Activated CD4-positive, CD25-positive, alpha-beta regulatory T cell (primary cell): ENCODE measurements around the gene MMP15.
"Not testable (repeated sequence)": the region's sequence is repeated elsewhere in the genome, so short reads cannot be mapped to it uniquely, and the experiment has no call there.

Source experiments
- DNase-seq, 4 experiments: peaks; one replicate each; lab custom pipeline; 2025; lab: John Stamatoyannopoulos, UW

Gene MMP15

DNA sequence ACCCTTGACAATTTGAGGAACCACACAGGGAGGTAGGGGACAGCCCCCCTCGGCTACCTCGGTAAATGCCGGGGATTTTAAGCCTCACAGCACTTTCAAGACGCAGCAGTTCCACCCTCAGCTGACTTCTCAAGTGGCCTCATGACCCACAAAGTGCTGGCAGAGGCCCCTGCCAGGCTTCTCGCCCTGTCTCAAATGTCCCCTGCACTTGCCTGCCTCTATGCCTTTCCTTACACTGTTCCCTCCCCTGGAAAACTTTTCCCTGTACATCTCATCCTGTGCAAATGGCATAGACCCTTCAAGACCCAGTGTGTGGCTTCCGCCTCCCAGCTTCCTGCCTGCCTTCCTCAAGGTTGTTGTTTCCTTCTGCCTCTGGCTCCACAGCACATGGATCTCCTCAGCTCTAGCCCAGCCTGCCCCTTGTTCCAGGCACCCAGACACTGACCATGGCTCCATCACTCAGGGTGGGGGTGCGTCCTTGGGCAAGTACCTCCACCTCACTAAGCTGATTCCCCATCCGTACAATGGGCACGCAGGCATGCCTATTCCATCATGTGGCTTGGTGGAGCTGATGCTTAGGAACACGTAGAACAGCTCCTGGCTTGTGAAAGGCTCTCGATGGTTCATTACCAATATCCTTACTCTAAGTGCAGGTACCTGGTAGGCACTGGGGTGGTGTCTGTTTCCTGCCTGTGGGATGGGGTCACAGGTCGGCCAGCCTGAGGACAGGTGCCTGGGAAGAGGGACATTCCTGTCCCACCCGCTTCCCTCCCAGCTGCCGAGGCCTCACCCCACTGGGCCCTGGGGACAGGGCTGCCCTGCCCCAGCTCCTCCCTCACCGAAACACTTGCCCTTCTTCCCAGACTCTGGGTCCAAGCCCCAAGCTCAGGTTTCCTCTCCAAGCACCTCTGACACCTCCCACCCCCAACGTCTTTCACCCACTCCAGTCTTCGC is 24.0 kb downstream of the MMP15 start:
- DNase-seq = no peak

DNA sequence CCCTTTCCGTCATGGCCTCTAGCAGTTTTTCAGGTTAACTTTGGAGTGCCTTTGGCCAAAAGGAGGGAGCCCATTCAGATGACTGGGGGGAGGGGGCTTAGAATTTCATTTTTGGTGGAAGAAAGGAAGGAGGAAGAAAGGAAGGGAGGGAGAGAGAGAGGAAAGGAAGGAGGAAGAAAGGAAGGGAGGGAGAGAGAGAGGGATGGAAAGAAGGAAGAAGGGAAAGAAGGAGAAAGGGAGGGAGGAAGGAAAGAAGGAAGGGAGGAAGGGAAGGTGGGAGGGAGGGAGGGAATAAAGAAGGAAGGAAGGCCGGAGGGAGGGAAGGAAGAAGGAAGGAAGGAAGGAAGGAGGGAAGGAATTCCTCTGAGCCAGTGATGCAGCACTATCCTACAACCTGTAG is 25.7 kb downstream of the MMP15 start:
- DNase-seq = no peak

DNA sequence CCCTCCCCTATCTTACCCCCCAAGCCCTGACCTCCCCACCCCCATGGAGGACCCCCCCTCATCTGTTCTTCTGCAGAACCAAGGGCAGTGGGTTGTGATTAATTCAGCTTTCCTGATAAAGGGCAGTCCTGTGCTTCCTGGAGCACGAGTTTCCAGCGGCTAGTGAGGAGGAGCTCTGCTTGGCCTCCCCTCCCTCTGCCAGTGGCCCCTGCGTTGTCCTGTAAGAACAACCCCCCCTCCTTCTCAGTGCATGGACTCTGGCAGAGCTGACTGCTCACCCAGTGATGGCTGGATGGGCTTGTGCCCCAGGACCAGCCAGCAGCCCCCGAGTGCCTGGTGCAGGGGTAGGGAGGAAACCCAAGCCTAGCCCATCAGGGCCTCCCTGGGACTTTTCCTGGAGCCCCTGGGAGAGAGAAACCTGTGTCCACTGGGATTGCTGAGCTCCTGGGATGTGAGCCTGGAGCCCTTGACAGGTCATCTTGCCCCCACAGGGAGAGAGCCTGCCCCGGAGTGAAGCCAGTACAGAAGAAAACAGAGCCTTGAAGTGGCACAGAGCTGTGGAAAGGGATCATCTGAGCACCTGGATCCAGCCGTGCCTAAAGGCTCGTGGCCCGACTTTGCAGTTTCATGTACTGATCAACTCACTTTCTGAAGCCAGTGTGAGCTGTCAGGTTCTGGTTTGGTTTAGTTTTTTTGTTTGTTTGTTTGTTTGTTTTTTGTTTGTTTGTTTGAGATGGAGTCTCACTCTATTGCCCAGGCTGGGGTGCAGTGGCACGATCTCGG is 26.5 kb downstream of the MMP15 start:
- no peak for DNase-seq

DNA sequence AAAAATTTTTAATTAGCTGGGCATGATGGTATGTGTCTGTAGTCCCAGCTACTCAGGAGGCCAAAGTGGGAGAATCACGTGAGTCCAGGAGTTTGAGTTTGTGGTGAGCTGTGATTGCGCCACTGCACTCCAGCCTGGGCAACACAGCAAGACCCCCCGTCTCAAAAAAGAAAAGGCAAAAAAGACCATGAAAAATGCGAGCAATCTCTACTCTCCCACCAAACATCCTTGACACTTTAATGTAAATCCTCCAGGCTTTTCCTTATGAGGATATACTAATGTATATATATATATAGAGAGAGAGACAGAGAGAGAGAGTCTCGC is 28.1 kb downstream of the MMP15 start:
- no peak for DNase-seq

DNA sequence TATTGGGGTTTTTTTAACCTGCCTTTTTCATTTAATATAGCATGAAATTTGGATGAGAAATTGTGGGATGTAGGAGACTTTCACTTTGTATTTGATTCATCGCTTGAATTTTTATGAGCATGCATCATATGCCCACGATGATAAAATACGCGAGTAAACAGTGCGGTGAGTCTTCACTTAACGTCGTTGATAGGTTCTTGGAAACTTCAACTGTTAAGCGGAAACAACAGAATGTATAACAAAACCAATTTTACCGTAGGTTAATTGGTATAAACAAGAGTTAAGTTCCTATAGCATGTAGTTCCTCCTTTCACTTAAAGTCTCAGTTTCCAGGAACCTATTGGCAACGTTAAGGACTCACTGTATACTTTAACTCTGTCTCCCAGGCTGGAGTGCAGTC is 28.7 kb downstream of the MMP15 start:
- no peak for DNase-seq

DNA sequence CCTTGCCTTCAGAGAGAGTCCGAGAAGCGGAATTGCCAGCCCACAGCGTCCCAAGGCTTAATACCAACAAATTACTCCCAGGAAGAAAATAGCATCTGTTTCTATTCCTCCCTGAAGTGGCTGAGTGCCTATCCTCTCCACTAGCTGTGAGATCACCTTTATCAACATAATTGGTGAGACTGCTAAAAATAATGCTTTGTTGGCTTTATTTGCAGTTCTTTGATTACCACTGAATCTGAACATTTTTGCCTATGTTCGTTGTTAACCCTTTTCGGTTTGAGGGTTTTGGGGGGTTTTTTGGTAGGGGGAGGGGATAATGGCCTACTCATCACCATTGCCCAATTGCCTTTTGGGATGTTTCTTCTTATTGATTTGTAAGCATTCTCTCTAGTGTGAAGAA is 31.0 kb downstream of the MMP15 start:
- DNase-seq = no peak

DNA sequence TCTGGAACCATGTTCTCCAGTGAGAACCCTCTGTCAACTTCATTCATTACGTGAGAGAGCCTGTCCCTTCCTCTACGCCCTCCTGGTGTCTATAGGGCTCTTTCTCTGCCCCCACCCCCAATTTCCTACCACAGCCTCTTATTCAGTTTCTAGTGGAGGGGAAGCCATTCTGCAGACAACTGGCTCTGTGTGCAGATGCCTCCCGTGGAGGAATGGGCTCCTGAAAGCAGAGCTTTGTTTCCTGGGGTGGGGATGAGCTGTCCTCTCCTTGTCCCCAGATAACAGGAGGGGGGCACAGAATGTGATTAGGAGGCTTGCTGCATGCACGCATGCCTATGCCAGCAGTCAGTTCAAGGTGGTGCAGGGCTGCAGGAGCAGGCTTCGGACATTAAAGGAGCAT is 31.6 kb downstream of the MMP15 start:
- DNase-seq = no peak

DNA sequence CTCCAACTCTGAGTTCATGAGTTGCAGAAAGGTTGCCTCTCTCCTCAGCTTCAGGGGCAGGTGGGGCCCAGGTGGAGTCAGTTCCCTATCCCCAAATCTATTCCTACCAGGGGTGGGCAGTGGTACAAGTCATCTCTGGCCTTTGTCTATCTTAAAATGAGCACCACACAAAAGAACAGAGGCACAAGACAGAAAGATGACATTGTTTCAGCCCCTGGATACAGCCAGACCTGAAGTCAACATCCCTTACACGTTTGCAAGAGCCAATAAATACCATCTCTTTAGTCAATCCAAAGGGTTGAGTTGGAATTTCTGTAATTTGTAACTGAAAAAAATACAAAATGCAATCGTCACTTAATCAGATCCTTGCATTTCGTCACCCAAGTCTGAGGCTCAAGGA is 32.2 kb downstream of the MMP15 start:
- DNase-seq = no peak

DNA sequence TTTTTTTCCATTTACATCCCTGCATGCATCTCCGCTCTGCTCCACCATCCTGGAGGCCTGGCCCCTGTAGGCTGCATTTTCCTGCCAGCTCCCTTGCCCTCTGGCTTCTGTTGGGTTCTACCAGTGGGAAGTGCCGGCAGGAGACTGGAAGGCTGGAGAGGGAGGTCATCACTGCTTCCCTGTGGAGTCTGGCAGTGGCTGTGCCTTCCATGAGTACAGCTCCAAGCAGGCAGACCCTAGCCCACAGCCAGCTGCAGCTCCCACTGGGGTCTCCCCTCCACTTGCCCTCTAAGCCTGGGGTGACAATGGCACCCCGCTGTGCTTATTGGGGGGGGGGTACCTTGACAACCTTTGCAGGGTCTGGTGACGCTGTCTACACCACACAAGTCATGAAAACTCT is 37.3 kb downstream of the MMP15 start:
- DNase-seq = no peak

DNA sequence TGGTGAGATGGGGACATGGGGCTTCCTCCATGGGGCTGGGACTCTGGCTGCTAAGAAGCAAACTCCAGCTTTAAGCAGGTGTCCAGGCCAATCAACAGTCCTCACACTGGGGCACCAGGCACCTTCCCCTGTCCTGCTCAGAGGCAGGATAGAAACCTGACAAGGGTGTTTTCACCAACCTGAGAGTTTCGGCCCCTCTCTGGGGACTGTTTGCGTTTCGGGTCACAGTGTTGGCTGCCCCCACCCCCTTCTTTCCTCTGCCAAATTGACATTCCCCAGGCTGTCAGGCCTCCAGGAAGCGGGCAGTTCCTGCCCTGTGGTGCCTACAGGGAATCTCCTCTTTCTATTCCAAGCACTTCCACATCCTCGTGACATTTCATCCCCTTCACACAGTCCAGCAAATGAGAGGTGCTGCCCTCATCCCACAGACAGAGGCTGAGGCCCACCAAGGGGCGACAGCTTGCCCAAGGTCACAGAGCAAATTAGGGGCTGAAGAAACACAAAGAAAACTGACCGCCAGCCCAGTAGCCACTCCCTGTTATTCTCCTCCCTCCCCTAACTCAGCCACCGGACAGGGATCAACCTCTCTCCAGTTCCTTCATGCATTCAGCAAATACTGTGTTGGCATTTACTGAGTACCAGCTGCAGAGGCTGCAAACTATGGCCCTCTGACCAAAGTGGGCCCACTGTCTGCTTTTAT is 38.0 kb downstream of the MMP15 start:
- no peak for DNase-seq

DNA sequence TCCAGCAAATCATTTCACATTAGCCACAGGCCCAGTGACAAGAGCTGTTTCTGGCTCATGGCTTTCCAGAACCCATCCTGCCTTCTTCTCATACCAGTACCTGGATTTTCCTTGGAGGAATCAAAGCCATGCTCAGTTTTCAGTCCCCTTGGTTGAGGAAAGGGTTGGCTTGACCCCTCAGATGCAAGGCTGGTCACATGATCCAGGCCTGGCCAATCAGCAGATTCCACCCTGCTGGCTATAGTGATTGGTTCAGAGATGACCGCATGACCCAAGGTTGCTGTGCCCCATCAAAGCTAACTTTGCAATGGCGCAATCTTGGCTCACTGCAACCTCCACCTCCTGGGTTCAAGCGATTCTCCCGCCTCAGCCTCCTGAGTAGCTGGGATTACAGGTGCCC is 45.0 kb downstream of the MMP15 start:
- no peak for DNase-seq

DNA sequence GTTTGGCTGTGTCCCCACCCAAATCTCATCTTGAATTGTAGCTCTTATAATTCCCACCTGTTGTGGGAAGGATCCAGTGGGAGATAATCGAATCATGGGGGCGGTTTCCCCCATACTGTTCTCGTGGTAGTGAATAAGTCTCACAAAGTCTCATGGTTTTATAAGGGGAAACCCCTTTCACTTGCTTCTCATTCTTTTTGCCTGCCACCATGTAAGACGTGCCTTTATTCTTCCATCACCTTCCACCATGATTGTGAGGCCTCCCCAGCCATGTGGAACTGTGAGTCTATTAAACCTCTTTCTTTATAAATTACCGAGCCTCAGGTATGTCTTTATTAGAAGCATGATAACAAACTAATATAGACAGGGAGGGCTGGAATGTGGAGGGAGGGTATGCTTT is 46.6 kb downstream of the MMP15 start:
- not testable (repeated sequence) for DNase-seq

DNA sequence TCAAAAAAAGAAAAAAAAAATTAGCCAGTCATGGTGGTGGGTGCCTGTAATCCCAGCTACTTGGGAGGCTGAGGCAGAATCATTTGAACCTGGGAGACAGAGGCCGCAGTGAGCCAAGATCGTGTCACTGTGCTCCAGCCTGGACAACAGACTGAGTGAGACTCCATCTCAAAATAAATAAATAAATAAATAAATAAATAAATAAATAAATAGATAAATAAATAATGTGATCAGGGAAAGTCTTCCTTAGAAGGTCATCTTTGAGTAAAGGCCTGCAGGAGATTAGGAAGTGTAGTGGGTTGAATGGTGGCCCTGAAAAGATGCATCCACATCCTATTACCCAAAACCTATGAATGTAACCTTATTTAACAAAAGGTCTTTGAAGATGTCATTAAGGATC is 47.5 kb downstream of the MMP15 start:
- DNase-seq = not testable (repeated sequence)

DNA sequence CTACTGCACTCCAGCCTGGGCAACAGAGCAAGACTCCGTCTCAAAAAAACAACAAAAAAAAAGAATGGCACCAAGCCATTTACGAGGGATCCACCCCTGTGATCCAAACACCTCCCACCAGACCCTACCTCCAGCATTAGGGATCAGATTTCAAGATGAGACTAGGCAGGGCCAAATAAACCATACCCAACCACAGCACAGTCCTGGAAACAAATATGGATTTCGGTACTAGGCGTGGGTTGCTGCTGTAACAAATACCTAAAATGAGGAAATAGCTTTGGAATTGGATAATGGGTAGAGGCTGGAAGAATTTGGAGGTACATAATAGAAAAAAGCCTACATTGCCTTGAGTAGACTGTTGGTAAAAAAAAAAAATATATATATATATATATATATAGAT is 49.1 kb downstream of the MMP15 start:
- DNase-seq = no peak

DNA sequence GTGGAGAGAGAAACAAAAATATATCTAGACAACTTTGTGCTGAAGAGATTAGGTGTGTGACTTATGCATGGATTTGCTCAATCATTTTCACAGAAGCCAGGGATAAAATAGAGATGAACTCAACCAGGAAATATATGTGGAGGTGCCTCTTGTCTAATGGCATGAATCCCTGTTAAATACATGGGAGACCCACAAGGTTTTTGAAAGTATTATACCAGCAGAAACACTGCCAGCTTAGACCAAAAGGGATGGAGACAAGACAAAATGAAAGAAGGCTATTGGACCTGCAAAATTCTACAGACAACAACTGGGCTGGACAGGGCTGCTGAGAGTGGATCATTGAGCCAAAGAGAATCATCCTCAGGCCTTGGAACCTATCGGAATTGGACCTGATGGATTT is 51.0 kb downstream of the MMP15 start:
- DNase-seq = no peak

DNA sequence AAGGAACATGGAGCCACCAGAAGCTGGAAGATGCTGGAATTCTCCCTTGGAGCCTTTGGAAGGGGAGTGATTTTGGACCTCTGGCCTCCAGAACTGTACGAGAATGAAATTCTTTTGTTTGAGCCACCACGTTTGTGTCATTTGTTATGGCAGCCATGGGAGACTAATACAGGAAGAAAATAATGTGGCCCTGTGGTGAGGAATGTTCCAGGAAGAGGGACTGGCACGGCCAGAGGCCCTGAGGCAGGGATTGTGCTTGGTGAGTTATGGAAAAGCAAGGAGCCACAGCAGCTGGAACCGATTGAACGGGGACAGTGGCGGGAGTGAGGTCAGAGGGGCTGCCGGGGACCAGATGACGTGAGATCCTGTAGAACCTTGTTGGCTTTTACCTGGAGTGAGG is 52.2 kb downstream of the MMP15 start:
- DNase-seq = no peak

DNA sequence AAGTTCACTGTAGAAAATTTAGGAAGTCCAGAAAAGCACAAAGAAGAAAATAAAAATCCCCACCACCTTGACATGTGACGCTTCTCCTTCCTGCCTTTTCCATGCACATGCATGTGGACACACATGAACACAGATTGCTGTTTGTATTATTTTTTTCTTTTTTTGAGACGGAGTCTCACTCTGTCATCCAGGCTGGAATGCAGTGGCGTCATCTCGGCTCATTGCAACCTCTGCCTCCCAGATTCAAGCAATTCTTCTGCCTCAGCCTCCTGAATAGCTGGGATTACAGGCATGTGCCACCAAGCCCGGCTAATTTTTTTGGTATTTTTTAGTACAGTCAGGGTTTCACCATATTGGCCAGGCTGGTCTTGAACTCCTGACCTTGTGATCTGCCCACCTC is 55.1 kb downstream of the MMP15 start:
- not testable (repeated sequence) for DNase-seq

DNA sequence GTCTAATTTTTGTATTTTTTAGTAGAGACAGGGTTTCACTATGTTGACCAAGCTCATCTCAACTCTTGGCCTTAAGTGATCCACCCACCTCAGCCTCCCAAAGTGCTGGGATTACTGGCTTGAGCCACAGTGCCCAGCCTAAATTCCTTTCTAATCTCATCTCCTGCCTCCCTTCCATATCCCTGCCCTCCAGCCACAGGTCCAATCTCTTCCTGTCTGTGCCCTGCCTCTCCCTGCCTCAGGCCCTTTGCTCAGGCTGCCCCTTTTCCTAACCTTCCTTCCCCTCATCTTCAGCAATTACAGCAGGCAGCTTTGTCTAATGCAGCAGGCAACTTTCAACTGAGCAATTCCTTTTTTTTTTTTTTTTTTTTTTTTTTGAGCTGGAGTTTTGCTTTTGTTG is 56.8 kb downstream of the MMP15 start:
- no peak for DNase-seq

DNA sequence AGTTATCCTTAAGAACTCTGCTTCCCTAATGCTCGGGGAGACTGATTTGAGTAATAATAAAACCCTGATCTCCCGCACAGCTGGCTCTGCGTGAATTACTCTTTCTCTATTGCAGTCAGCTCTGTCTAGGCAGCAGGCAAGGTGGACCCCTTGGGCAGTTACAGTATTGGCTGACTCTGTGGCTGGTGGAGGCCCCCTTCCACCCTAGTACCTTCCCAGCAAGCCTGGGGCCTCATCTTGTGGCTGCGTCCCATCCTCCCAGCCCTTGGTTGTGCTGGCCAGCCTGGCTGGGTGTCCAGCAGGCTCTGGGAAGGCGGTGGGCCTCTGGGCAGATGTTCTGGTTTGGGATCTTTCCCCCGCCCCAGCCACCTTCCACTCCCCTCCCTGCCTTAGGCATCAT is 59.1 kb downstream of the MMP15 start:
- no peak for DNase-seq

DNA sequence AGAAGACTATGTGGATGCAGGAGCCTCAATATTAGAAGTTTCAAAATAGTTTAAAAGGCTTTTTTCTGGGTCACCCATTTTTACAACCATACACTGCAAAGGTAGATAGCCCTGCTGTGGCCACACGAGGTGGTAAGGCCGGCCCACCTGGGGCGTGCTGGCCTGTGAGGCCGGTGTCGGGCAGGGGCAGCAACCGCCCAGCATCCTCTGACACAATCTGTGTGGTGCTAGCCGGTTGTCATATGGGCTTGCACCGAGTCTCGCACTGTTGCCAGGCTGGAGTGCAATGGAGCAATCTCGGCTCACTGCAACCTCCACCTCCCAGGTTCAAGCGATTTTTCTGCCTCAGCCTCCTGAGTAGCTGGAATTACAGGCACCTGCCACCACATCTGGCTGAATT is 59.6 kb downstream of the MMP15 start:
- DNase-seq = no peak

DNA sequence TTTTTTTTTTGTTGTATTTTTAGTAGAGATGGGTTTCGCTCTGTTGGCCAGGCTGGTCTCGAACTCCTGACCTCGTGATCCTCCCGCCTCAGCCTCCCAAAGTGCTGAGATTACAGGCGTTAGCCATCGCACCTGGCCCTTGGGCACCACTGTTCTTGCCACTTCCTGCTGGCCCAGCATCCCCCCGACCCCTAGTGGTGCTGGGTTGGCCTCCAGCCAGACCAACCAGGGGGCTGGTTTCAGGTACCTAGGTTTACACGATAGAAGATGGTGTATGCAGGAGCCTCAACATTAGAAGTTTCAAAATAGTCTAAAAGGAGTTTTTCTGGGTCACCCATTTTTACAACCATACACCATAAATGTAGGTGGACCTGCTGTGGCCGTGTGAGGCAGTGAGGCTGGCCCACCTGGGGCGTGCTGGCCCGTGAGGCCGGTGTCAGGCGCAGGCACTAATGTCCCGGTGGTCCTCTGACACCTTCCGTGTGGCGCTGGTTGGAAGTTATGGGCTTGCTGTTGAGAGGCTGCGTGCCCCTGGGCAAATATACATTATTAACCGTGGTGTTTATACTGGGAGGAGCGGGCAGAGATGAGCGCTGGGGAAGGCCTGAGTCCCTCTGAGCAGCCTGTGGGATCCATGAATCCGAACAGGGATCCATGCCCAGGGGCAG is 60.2 kb downstream of the MMP15 start:
- no peak for DNase-seq
